ENCODE data around the gene RASA3. TPM values are rescaled to one million over a fixed set of nuclear protein-coding genes. Genes with fewer than 3 reads are reported as not detected.

RASA3 gene, protein sequence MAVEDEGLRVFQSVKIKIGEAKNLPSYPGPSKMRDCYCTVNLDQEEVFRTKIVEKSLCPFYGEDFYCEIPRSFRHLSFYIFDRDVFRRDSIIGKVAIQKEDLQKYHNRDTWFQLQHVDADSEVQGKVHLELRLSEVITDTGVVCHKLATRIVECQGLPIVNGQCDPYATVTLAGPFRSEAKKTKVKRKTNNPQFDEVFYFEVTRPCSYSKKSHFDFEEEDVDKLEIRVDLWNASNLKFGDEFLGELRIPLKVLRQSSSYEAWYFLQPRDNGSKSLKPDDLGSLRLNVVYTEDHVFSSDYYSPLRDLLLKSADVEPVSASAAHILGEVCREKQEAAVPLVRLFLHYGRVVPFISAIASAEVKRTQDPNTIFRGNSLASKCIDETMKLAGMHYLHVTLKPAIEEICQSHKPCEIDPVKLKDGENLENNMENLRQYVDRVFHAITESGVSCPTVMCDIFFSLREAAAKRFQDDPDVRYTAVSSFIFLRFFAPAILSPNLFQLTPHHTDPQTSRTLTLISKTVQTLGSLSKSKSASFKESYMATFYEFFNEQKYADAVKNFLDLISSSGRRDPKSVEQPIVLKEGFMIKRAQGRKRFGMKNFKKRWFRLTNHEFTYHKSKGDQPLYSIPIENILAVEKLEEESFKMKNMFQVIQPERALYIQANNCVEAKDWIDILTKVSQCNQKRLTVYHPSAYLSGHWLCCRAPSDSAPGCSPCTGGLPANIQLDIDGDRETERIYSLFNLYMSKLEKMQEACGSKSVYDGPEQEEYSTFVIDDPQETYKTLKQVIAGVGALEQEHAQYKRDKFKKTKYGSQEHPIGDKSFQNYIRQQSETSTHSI
- 25.5 and 27.5 TPM in 2 replicates for total RNA-seq

GRCh38 chr13:114132419-114133121, at the start of gene RASA3:
TSS of gene RASA3 (minus strand) at chr13:114132623. CDS start at chr13:114132489, 134 bp downstream.

DNA sequence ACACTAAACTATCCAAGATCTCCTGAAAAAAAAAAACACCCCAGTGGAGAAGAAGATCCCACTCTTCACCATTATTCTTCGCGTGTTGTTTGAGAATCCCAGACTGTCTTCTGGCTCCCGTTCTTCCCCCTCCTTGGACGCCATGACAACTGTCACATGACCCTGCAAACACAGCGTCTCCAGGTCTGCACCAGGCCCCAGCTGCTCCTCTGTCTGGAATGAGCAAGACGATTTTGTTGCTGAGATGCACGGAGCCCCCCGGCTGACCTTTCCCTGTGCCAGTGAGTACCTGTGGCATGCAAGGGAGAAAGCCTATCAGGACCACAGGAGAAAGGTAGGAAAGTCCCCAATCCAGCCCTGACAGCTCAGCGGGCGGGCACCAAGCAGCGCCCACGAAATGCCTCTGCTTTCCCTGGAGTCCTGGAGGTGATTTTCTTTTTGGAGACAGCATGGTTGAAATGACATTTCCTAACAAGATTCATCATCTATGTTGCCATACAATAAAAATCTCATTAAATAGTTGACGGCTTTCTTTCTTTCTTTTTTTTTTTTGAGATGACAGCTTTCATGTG, 46.8 kb upstream of the RASA3 start, which contains the start of gene CFAP97D2:
TSS of gene CFAP97D2 (plus strand) at position 171 of the 572 bp plus-strand sequence. CDS start at position 245, 74 bp downstream.

GRCh38 chr13:113973218-113974164, 158.9 kb downstream of the RASA3 start, which contains the start of gene C13orf46:
TSS of gene C13orf46 (minus strand) at chr13:113974076. CDS start at chr13:113973997, 79 bp downstream.

Other genes starting within 250 kb of the RASA3 start
- 0.34 and 0.47 TPM in 2 replicates for gene C13orf46, start 158.5 kb downstream of the RASA3 start, total RNA-seq
- not detected in 2 replicates for gene CFAP97D2, start 46.6 kb upstream of the RASA3 start, total RNA-seq
- gene CDC16, start 102.3 kb upstream of the RASA3 start, total RNA-seq: 44.5 and 44.8 TPM in 2 replicates
- gene UPF3A, start 149.0 kb upstream of the RASA3 start, total RNA-seq: 18.0 and 26.2 TPM in 2 replicates
- gene CHAMP1, start 181.9 kb upstream of the RASA3 start, total RNA-seq: 6.5 and 7.6 TPM in 2 replicates

Measured in bronchial smooth muscle cell (primary cell).